HL-60 (cell line): ENCODE data around the gene RFFL.

Source experiments
- CTCF ChIP-seq: IDR thresholded peaks from one replicate; pipeline ENCODE4 v1.5.1; 2011; ENCODE audit warnings: low read length, control low read depth, inconsistent platforms; ENCODE audit not compliant: insufficient read depth
- GABPA ChIP-seq: IDR thresholded peaks from 2 replicates; pipeline ENCODE4 v1.6.1; 2012; ENCODE audit warnings: low read depth
- POLR2AphosphoS5 ChIP-seq: IDR thresholded peaks from 2 replicates; pipeline ENCODE4 v1.6.1; 2012; ENCODE audit warnings: low read depth
- REST ChIP-seq: IDR thresholded peaks from 2 replicates; pipeline ENCODE4 v1.6.1; 2012; ENCODE audit warnings: low read depth; ENCODE audit not compliant: insufficient replicate concordance
- SPI1 ChIP-seq: IDR thresholded peaks from 2 replicates; pipeline ENCODE4 v1.6.1; 2012; ENCODE audit warnings: low read depth, mild to moderate bottlenecking, borderline replicate concordance

DNA sequence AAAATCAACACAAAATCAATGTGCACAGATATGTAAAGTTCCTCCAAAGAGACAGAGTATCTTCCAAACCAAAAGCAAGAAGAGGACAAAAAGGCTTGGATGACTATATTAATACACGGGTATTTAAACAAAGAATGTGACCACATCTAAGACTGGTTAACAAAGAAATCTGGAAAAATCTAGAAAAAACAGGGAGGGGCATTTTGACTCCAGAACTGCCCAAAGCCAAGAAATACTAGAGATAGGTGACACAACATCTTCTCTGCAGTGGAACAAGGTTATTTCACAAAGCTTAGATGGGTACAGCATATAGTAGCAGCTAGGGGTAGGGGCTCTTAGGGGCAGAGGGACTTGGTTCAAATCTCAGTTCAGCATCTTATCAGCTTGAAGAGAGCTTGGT is 10.3 kb downstream of the RFFL start:
- TF ChIP-seq CTCF (no peak), SPI1 (no peak), REST (no peak), POLR2AphosphoS5 (no peak), GABPA (no peak)
